NOMO-1 treated with DMSO at 0.1 percent for 48 hours (cell line): Measurements from ENCODE around the gene CHMP4A.

Source experiments
- DNase-seq: peaks from one replicate; lab custom pipeline; 2025; ENCODE audit not compliant: unreplicated experiment; lab: John Stamatoyannopoulos, UW

Gene CHMP4A

DNA sequence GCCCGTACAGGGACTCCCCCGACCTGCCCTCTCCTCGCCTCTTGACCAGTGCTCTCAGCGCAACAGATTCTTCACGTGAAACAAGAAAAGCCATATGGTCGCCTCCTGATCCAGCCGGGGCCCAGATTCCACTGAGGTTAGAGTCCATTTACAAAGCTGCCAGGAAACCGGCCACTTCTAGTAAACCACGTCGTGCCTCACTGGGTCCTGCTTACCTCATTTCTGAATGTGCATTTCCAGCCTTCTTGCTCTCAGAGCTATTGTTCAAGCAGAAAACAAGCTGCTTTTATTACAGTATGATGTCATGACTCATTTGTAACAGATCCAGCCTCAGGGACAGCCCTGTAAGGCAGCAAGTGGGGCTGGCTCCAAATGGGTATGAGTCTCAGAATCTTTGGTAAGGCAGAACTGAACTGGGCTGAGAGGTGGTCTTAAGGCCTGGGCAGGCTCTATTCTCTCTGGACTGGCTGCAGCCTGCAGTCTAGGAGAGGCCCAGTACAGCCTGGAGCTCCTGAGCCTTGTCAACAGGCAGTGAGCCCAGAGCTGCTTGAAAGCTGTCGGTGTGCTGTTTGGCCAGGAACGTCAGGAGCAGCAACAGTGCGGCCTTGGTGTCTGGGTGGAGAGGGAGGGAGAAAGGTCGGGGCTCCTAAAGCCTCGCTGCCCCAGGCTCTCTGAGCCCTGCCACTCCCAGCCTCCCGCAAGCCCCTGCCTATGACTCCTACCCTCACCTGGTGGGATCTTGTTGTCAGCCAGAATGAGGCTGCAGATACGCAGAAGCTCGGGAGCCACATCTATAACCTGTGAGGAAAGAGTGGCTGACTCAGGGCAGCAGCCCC lies 33.1 kb downstream of the CHMP4A start:
- no peak for DNase-seq

DNA sequence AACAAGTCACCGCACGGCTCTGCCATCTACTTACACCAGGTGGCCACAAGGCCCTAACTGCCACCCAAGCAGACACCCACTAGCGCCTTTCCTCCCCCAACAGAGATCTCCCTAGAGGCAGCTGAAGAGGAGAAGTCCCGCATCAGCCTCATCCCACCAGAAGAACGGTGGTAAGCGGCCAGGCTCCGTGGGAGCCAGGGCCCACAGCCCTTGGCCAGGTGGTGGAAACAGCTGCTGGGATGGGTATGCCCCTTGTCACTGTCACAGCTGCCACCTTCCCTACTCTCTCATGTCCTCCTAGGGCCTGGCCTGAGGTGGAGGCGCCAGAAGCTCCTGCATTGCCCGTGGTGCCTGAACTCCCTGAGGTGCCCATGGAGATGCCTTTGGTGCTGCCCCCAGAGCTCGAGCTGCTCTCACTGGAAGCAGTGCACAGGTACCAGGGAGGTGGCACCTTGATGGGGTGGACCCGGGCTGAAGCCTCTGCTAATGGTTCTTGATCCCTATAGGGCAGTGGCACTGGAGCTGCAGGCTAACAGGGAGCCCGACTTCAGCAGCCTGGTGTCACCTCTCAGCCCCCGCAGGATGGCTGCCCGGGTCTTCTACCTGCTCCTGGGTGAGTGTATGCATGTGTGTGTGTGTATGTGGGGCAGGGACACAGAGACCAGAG lies 33.9 kb downstream of the CHMP4A start:
- no peak for DNase-seq

DNA sequence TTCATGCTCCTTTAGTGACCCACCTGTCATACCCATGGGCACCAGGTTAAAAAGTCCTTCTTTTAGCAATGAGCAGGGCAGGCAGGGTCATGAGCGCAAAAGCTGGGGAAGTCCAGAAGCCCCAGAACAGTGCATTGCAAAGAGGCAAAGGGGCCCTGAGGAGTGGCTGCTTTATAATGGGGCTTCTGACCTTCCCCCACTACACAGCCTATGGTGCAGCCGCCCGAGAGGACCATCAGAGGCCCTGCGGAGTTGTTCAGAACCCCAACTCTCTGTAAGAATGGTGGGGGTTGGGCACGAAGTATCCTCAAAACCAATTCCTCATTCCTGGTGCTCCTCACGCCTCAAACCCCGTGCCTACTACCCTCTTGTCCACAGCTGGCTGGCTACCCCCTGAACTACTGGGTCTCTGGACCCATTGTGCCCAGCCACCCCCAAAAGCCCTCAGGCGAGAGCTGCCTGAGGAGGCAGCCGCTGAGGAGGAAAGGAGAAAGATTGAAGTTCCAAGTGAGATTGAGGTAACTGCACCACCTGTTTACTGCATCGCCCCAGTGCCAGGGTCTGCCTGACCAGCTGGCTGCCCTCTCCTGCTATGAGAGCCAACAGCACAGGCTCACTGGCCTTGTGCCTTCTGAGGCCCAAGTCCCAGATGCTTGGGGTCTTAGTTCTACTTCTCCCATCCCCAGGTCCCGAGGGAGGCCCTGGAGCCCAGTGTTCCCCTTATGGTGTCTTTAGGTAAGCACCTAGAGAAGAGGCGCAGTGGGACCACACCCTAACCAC lies 34.7 kb downstream of the CHMP4A start:
- no peak for DNase-seq

DNA sequence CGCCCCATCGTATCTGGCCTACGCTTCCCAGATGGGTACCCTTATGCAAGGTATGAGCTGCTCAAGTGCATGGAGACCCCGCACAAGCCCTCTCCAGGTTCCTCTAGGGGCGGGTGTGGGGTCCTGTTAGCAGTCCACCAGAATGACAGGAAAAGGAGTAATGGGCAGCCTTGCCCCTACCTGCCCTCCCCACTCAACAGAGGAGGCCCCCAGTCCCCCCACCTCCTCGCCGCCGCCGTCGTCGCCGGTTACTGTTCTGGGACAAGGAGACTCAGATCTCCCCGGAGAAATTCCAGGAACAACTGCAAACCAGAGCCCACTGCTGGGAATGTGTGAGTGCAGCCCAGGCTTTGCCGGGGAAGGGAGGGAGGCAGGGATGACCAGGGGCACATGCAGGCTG lies 35.4 kb downstream of the CHMP4A start:
- no peak for DNase-seq

DNA sequence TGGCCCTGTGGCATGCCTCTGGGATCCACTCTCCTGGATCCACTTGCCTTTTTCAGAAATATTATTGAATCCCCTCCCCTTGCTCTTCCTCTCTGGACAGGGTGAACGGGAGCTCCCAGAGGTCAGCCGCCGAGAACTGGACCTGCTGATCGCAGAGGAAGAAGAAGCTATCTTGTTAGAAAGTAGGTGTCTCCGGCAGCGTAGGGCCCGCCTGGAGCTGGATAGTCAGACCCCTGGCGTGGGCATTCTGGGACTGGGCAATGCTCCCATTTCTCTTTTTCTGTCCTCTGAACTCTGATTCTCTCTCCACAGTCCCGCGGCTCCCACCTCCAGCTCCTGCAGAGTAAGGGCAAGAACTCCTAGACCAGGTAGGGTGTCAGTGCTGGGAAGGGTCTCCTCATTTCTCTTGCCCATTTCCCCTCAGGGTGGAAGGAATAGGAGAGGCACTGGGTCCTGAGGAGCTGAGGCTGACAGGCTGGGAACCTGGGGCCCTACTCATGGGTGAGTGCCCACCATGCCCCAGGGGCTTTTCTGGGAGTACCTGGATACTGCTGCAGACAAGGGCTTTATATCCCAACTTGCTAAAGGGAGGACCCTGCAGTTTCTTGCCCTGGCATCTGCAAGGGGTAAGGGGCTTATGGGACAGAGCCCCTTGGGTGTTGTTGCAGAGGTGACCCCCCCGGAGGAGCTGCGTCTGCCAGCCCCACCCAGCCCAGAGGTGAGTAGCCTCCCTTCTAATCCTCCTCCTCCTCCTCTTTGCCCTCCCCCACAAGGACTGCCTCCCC lies 36.1 kb downstream of the CHMP4A start:
- DNase-seq: no peak

DNA sequence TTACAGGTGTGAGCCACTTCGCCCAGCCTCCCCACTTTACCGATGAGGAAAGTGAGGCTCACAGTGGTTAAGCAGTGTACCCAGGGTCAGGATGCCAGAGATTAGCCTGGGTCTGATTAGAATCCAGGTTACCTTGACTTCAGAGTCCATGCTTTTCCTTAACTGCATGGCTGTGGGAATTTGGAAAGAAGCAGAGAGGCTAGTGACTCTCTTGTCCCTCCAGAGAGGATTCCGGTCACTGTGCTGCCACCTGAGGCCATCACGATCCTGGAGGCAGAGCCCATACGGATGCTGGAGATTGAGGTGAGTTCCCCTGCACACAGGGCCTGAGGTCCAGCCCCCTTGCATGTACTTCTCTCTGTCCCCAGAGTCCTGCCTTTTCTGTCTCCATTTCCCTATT lies 36.7 kb downstream of the CHMP4A start:
- DNase-seq: no peak

DNA sequence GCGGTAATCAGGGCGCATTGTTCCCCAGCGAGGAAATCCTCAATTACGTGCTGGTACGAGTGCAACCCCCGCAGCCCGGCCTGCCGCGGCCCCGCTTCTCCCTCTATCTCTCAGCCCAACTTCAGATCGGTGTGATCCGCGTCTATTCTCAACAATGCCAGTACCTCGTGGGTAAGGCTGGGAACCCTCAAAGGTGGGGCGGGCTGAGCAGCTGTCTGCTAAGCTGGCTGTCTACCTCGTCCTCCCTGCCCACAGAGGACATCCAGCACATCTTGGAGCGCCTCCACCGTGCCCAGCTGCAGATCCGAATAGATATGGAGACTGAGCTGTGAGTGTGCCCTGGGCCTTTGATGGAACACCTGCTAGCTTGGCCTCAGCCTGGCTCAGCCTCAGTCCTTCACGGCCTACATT lies 40.4 kb downstream of the CHMP4A start:
- DNase-seq: no peak

DNA sequence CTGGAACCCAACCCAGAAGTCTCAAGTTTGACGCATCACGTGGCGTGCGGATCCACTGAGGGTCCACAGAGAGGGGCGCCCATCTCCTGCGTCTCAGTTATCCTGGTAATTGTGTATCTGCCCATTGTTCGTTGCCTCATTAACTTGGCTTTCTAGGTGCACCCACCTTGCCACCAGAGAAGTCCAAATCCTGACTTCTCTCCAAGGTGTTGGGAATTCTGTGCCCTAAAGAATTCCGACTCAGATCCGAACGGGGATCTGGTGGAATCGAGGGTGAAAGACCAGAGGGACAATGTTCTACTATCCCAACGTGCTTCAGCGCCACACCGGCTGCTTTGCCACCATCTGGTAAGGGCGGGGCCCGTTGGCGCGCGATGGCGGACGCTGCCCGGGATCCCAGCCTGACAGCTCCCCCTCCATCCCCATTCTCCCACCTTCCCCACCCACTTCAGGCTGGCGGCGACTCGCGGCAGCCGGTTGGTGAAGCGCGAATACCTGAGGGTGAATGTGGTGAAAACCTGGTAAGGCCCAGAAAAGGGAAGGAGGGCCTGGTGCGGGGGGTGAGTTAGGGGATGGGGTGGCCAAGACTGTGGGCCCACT lies 40.9 kb downstream of the CHMP4A start:
- no peak for DNase-seq

DNA sequence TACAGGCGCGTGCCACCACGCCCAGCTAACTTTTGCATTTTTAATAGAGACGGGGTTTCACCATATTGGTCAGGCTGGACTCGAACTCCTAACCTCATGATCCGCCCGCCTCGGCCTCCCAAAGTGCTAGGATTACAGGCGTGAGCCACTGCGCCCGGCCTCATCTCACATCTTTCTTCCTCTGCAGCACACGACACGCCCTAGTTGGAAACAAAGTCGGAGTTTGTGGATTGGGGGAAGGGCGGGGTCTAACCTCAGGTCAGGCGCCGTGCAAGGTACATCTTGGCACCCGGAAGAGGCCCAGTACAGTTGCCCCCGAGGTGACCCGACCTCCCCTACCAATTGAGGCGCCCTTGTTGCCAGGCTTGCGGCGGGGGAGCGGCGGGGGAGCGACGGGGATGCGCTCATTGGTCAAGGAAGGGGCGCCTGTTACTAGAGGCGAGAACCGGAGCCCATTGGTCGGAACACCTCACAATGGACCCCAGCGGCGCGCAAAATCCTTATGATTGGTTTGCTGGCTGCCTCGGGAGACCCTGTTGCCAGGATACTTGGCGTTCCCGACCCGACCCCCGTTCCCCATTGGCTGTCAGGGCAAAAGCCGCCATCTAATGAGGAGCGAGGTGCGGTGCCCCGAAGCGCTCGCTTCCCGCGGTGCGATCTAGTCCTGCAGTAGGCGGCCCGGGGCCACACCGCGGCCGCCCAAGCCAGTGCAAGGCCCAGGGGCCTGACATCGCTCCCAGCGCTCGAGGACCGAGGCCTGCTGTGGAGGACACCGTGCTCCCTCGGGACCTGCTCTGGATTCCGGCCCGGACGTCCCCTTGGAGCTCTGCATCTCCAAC lies 41.6 kb downstream of the CHMP4A start, which contains the start of gene REC8:
TSS of gene REC8 (plus strand) at position 659 of the 839 bp plus-strand sequence. CDS start 473 bp downstream, outside the sequence.
- no peak for DNase-seq

DNA sequence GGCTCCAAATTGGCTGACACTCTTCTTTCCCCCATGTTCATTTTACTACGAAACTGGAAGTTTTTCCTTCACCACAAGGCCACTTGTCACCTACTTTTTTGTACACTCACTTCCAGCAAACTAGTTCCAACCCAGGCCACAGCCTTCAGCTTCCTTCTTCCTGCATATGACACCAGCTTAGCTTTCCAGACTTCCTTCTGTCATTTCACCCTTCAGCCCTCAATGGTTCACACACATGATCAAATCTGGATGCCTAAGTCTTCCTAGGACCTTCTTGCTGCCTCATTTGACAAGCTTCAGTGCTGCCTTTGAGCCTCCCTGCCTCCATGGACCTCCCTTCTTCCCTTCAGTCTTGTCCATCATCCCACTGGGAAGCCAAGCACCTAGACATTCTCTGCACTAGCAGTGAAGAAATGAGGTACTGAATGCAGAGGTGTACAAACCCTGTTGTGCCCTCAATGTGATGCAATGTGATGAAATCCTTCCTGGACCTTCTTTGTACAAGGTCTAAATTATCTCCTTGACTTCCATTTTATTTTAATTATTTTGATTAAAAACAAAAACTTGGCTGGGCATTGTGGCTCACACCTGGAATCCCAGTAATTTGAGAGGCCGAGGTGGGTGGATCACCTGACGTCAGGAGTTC lies 45.7 kb downstream of the CHMP4A start:
- DNase-seq: no peak

DNA sequence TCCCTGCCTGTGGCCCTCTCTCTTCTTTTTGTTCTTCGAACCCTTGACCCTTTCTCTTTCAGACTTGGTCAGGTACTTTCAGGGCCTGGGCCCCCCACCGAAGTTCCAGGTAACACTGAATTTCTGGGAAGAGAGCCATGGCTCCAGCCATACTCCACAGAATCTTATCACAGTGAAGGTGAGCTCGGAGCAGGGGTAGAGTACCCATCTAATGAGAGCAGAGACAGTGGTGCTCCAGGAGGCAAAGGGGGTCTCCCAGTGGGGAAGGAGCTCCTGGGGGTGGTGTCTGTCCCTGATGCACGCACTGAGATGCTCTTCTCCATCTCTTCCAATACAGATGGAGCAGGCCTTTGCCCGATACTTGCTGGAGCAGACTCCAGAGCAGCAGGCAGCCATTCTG lies 47.5 kb downstream of the CHMP4A start:
- no peak for DNase-seq

DNA sequence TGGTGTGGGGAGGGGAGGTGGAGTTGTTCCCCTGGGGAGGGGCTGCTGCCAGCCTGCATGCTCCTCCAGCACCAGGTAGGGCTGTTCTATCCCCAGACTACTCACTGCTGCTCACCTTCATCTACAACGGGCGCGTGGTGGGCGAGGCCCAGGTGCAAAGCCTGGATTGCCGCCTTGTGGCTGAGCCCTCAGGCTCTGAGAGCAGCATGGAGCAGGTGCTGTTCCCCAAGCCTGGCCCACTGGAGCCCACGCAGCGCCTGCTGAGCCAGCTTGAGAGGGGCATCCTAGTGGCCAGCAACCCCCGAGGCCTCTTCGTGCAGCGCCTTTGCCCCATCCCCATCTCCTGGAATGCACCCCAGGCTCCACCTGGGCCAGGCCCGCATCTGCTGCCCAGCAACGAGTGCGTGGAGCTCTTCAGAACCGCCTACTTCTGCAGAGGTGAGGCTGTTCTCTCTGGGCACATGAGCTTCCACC lies 48.7 kb downstream of the CHMP4A start:
- DNase-seq: no peak

DNA sequence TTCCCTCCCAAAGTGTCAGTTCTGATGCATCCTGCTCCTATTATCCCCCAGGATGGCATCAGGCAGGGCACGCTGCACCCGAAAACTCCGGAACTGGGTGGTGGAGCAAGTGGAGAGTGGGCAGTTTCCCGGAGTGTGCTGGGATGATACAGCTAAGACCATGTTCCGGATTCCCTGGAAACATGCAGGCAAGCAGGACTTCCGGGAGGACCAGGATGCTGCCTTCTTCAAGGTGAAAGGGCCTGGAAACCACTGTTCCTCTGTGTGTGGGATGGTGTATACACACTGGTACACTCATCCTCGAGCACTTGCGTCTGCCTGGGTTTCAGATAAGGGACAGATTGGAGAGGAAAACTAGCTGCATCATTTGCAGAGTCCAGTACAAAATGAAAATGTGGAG lies 51.2 kb downstream of the CHMP4A start:
- no peak for DNase-seq

DNA sequence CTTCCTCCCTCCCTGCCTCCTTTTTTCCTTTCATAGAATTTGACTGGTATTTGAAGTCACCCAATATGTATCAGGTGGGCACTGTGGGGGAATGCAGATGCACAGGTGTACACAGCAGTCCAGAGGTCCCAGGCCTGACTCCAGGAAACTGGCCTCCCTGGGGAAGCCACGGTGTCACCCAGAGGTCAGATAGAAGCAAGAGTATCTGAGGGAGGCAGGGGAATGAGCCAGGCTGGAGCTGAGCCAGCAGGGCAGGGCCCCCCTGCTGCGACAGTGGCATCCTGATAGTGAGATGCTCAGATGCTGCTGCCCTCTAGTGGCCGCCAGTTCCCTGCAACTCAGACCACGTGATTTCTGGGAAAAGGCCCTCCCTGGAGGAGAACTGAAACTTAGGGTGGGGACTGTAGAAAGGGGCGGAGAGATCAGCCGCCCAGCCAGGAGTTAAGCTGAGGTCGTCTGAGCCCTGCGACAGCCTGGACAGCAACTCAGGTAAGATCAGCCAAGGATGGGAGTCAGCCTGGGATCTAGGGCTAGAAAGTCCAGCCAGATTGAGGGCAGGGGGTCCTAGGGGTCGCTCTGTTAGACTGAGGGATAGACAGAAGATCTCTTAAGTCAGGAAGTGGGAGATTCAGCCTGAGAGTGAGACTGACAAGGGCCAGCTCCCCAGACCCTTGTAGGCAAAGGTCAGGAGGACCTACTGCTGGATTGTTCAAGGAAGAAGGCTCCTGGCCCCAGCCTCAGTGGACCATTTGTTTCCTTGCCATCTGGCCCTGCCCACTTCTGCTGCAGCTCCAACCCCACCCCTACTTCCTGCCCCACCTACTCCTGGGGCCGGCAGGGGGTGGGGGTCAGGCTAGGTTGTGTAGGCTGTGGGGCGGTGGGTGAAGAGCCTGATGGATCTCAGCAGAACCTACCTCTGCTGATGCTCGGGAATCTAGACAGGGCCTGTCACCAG lies 52.2 kb downstream of the CHMP4A start, which contains the start of gene IRF9:
TSS of gene IRF9 (plus strand) at position 416 of the 955 bp plus-strand sequence. CDS start 880 bp downstream, outside the sequence.
- peak; percentile 98 for DNase-seq

DNA sequence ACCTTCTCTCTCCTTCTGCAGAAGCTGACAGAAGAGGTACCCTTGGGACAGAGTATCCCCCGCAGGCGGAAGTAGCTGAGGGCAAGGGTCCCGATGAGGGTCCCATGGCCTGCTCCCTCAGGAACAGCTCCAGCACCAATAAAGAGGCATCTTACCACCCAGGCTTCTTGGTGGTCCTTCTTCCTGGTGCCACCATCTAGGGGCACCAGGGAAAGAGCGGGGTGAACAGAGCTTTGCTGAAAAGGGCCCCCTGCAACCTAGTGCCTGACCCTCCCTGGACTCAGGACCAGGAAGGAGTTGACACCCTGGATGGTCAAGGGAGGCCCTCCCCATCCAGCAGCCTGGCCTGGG lies 52.8 kb downstream of the CHMP4A start:
- no peak for DNase-seq

DNA sequence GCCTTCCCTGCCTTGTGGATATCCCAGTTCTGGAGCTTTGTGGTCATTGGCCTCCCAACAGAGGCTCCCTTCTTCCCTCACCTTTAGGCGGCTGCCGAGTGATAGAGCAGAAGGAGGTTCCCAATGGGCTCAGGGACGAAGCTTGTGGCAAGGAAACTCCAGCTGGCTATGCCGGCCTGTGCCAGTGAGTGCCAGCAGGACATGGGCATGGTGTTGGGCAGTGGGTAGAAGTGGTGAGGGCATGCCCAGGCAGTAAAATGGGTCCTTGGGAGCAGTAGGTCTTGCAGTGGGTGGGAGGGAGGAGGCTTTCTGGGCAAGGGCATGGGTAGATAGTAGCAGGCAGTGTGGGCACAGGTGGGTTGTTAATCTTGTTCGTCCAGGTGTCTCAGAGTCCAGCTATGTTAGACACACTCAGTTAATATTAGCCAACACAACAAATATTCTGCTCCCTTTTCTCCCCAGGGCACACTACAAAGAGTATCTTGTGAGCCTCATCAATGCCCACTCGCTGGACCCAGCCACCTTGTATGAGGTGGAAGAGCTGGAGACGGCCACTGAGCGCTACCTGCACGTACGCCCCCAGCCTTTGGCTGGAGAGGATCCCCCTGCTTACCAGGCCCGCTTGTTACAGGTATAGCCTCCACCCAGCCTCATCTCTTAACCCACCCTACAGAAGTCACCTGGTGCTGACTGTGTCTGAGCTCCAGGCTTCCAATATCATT lies 53.4 kb downstream of the CHMP4A start:
- DNase-seq: no peak
